Liver (tissue), 9 donors: Measurements from ENCODE around the gene DGKQ. TPM values are rescaled to one million over a fixed set of nuclear protein-coding genes. Genes with fewer than 3 reads are reported as not detected.

Experiments
- DNase-seq: peaks from one replicate; pipeline ENCODE4 v3.0.0-alpha.2; 2017; ENCODE audit warnings: low spot score
- H3K27ac ChIP-seq, 2 donors: one replicate each; pipeline ENCODE4 v1.7.0; 2013; ENCODE audit warnings: inconsistent platforms in 2 of 2, low read length in 2 of 2, control low read depth in 1 of 2, low read depth in 1 of 2, mild to moderate bottlenecking in 1 of 2
- H3K27me3 ChIP-seq, 4 donors: one replicate each; pipeline versions ENCODE4 v1.6.1 to v1.7.0; 2013; ENCODE audit warnings: low read length in 3 of 4, inconsistent platforms in 1 of 4, mild to moderate bottlenecking in 1 of 4, moderate library complexity in 1 of 4; ENCODE audit not compliant: control insufficient read depth in 4 of 4, insufficient read depth in 4 of 4
- H3K36me3 ChIP-seq, 4 donors: one replicate each; pipeline versions ENCODE4 v1.6.1 to v1.7.0; 2013; ENCODE audit warnings: low read length in 3 of 4, mild to moderate bottlenecking in 3 of 4, low read depth in 1 of 4, moderate library complexity in 1 of 4; ENCODE audit not compliant: control insufficient read depth in 4 of 4, insufficient read depth in 3 of 4
- H3K4me1 ChIP-seq, 4 donors: one replicate each; pipeline versions ENCODE4 v1.6.1 to v1.7.0; 2013; ENCODE audit warnings: low read length in 3 of 4, mild to moderate bottlenecking in 3 of 4, moderate library complexity in 1 of 4; ENCODE audit not compliant: control insufficient read depth in 4 of 4, insufficient read depth in 4 of 4
- H3K4me3 ChIP-seq, 3 donors: one replicate each; pipeline versions ENCODE4 v1.6.1 to v1.7.0; 2013; ENCODE audit warnings: low read length in 3 of 3, control low read depth in 1 of 3, low read depth in 1 of 3, mild to moderate bottlenecking in 1 of 3
- H3K9ac ChIP-seq, 2 donors: one replicate each; pipeline ENCODE4 v1.7.0; 2013; ENCODE audit warnings: low read length in 2 of 2, mild to moderate bottlenecking in 2 of 2, moderate library complexity in 2 of 2, control low read depth in 1 of 2, low read depth in 1 of 2
- H3K9me3 ChIP-seq, 4 donors: one replicate each; pipeline versions ENCODE4 v1.6.1 to v1.7.0; 2013; ENCODE audit warnings: low read length in 3 of 4; ENCODE audit not compliant: control insufficient read depth in 4 of 4
- ATF3 ChIP-seq: IDR thresholded peaks from 2 replicates; pipeline ENCODE4 v1.6.1; 2016; ENCODE audit warnings: antibody characterized with exemption
- CTCF ChIP-seq: fragments of 150-350 bp; IDR thresholded peaks from 2 replicates; pipeline ENCODE4 v1.5.1; 2017; ENCODE audit warnings: improper control_type of control experiment, low read depth, low read length; ENCODE audit not compliant: missing input control
- EGR1 ChIP-seq, 2 donors: IDR thresholded peaks; 2 replicates each; pipeline ENCODE4 v1.6.1; 2016 to 2018; ENCODE audit warnings: antibody characterized with exemption in 2 of 2, low read depth in 2 of 2
- FOXA1 ChIP-seq: IDR thresholded peaks from 2 replicates; pipeline ENCODE4 v1.6.1; 2016; ENCODE audit warnings: antibody characterized with exemption
- FOXA2 ChIP-seq: IDR thresholded peaks from 2 replicates; pipeline ENCODE4 v1.6.1; 2016; ENCODE audit warnings: antibody characterized with exemption
- HNF4A ChIP-seq, 2 donors: conservative IDR thresholded peaks; 2 replicates each; pipeline ENCODE4 v1.6.1; 2016; ENCODE audit warnings: antibody characterized with exemption in 2 of 2, mild to moderate bottlenecking in 2 of 2
- HNF4G ChIP-seq: IDR thresholded peaks from 2 replicates; pipeline ENCODE4 v1.6.1; 2016; ENCODE audit warnings: antibody characterized with exemption
- JUND ChIP-seq, 2 donors: IDR thresholded peaks; 2 replicates each; pipeline ENCODE4 v1.6.1; 2016; ENCODE audit warnings: antibody characterized with exemption in 2 of 2
- MAX ChIP-seq: IDR thresholded peaks from 2 replicates; pipeline ENCODE4 v1.6.1; 2016; ENCODE audit warnings: antibody characterized with exemption
- NR2F2 ChIP-seq: IDR thresholded peaks from 2 replicates; pipeline ENCODE4 v1.6.1; 2016; ENCODE audit warnings: antibody characterized with exemption
- RAD21 ChIP-seq, 2 donors: IDR thresholded peaks; 2 replicates each; pipeline ENCODE4 v1.6.1; 2016; ENCODE audit warnings: antibody characterized with exemption in 2 of 2, mild to moderate bottlenecking in 2 of 2
- RXRA ChIP-seq, 2 donors: IDR thresholded peaks; 2 replicates each; pipeline ENCODE4 v1.6.1; 2017 to 2018; ENCODE audit warnings: antibody characterized with exemption in 2 of 2, mild to moderate bottlenecking in 1 of 2
- SP1 ChIP-seq: IDR thresholded peaks from 2 replicates; pipeline ENCODE4 v1.6.1; 2018; ENCODE audit warnings: antibody characterized with exemption, mild to moderate bottlenecking
- TAF1 ChIP-seq: conservative IDR thresholded peaks from 2 replicates; pipeline ENCODE4 v1.6.1; 2016; ENCODE audit warnings: antibody characterized with exemption, mild to moderate bottlenecking
- YY1 ChIP-seq: IDR thresholded peaks from 2 replicates; pipeline ENCODE4 v1.6.1; 2016; ENCODE audit warnings: antibody characterized with exemption, mild to moderate bottlenecking
- WGBS: extraction: QIAGEN DNeasy Blood & Tissue Kit; methylation state at CpG from one replicate; pipeline ENCODE4 v1.1.7; 2013; 5-methylcytosine and 5-hydroxymethylcytosine counted together
- polyA plus RNA-seq, 2 donors: library from polyadenylated mRNA; stranded (reverse) in 1 of 2; unstranded in 1 of 2; fragments of 200-250 nt in 1 of 2; fragments of >200 nt in 1 of 2; fragmentation: Nextera tagmentation in 1 of 2; extraction: Ambion mirVana in 1 of 2; gene quantifications; one replicate each; pipeline versions ENCODE4 v1.2.1 to v1.2.3, GENCODE V29; 2013 to 2015
- total RNA-seq, 2 donors: library from RNA; depleted of rRNA; stranded (reverse); fragments of >200 nt; gene quantifications; one replicate each; pipeline ENCODE4 v1.2.3, GENCODE V29; 2014
- TF ChIP-seq, protein P1 (sequence below): IDR thresholded peaks from 2 replicates; pipeline ENCODE4 v1.6.1; 2016; ENCODE audit warnings: antibody characterized with exemption
- TF ChIP-seq, protein P2 (sequence below): IDR thresholded peaks from 2 replicates; pipeline ENCODE4 v1.6.1; 2016; ENCODE audit warnings: antibody characterized with exemption, mild to moderate bottlenecking
- donor health status: healthy.
- donor health status: healthy.
- donor health status: healthy.
- donor health status: healthy.
- donor health status: healthy.

Gene DGKQ
- total and polyA plus RNA-seq, 4 donors, result 1.5 to 8.8 (median 3.6) TPM

DNA sequence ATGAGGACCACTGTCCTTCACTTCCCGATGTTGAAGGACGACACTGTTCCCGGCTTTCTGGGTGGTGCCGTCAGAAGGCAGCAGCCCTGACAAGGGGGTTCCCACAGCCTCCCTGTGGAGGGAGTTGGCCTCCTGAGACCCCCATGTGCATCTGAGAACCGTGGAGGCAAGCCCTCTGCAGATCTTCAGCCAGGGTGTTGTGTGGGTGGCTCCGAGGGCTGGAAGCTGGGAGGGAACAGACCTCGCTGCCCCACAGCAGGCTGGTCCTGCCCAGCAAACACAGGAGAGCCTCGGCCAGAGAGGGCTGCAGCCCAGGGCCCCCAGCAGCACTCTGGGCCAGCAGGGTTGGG is 16.2 kb downstream of the DGKQ start (continued):
- no peak for TF ChIP-seq FOXA2

GRCh38 chr4:956531-957230 is 16.7 kb downstream of the DGKQ start:
- no peaks in the 10 kb centered on the region for H3K9me3 ChIP-seq
- TF ChIP-seq RXRA (IDR thresholded peaks at IDR 0.05) (no peak), SP1 (no peak), TAF1 (no peak), FOXA1 (no peak), RAD21 (IDR thresholded peaks at IDR 0.05) (no peak), YY1 (no peak), NR2F2 (no peak), MAX (no peak)
- no peak overlapping the region for H3K9ac ChIP-seq
- DNase-seq, result no peak
- no peak overlapping the region for H3K4me3 ChIP-seq
- WGBS, result 85% methylated on average over 14 of the region's 14 CpGs
- no peaks in the 10 kb centered on the region for H3K4me1 ChIP-seq
- H3K36me3 ChIP-seq, result peaks cover 0 to 25% (median 5%) of the 10 kb centered on the region in 4 donors
- H3K27me3 ChIP-seq, result no peaks in the 10 kb centered on the region
- H3K27ac ChIP-seq, result no peak overlapping the region

GRCh38 chr4:955931-956381 is 17.4 kb downstream of the DGKQ start:
- H3K9me3 ChIP-seq, result no peaks in the 10 kb centered on the region
- DNase-seq, result no peak
- peaks cover 0 to 24% (median 5%) of the 10 kb centered on the region in 4 donors for H3K36me3 ChIP-seq
- H3K27ac ChIP-seq, result no peak overlapping the region
- H3K9ac ChIP-seq, result no peak overlapping the region
- no peaks in the 10 kb centered on the region for H3K4me1 ChIP-seq
- H3K27me3 ChIP-seq, result no peaks in the 10 kb centered on the region
- 86% methylated on average over 12 of the region's 12 CpGs for WGBS
- no peak for TF ChIP-seq MAX
- TF ChIP-seq RAD21 (IDR thresholded peaks at IDR 0.05), result no peak
- TF ChIP-seq RXRA (IDR thresholded peaks at IDR 0.05), result no peak
- no peak for TF ChIP-seq EGR1 (IDR thresholded peaks at IDR 0.05; ENCODE audit: low read depth in 2 of 2)
- no peak for TF ChIP-seq HNF4G
- TF ChIP-seq CTCF, result no peak
- no peak for TF ChIP-seq HNF4A (conservative IDR thresholded peaks at IDR 0.05)
- no peak for TF ChIP-seq JUND (IDR thresholded peaks at IDR 0.05)
- no peak for TF ChIP-seq TAF1
- no peak for TF ChIP-seq FOXA1
- TF ChIP-seq, protein P1, sequence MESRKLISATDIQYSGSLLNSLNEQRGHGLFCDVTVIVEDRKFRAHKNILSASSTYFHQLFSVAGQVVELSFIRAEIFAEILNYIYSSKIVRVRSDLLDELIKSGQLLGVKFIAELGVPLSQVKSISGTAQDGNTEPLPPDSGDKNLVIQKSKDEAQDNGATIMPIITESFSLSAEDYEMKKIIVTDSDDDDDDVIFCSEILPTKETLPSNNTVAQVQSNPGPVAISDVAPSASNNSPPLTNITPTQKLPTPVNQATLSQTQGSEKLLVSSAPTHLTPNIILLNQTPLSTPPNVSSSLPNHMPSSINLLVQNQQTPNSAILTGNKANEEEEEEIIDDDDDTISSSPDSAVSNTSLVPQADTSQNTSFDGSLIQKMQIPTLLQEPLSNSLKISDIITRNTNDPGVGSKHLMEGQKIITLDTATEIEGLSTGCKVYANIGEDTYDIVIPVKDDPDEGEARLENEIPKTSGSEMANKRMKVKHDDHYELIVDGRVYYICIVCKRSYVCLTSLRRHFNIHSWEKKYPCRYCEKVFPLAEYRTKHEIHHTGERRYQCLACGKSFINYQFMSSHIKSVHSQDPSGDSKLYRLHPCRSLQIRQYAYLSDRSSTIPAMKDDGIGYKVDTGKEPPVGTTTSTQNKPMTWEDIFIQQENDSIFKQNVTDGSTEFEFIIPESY, result no peak
- no peak for TF ChIP-seq FOXA2
- no peak for TF ChIP-seq SP1
- TF ChIP-seq, protein P2, sequence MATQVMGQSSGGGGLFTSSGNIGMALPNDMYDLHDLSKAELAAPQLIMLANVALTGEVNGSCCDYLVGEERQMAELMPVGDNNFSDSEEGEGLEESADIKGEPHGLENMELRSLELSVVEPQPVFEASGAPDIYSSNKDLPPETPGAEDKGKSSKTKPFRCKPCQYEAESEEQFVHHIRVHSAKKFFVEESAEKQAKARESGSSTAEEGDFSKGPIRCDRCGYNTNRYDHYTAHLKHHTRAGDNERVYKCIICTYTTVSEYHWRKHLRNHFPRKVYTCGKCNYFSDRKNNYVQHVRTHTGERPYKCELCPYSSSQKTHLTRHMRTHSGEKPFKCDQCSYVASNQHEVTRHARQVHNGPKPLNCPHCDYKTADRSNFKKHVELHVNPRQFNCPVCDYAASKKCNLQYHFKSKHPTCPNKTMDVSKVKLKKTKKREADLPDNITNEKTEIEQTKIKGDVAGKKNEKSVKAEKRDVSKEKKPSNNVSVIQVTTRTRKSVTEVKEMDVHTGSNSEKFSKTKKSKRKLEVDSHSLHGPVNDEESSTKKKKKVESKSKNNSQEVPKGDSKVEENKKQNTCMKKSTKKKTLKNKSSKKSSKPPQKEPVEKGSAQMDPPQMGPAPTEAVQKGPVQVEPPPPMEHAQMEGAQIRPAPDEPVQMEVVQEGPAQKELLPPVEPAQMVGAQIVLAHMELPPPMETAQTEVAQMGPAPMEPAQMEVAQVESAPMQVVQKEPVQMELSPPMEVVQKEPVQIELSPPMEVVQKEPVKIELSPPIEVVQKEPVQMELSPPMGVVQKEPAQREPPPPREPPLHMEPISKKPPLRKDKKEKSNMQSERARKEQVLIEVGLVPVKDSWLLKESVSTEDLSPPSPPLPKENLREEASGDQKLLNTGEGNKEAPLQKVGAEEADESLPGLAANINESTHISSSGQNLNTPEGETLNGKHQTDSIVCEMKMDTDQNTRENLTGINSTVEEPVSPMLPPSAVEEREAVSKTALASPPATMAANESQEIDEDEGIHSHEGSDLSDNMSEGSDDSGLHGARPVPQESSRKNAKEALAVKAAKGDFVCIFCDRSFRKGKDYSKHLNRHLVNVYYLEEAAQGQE, result no peak
- TF ChIP-seq ATF3, result no peak
- TF ChIP-seq YY1, result no peak
- H3K4me3 ChIP-seq, result no peak overlapping the region
